Measurements from ENCODE around the gene STAT6. TPM values are rescaled to one million over a fixed set of nuclear protein-coding genes. Genes with fewer than 3 reads are reported as not detected.

Gene STAT6
- total and polyA plus RNA-seq, 11 donors: 31.6 to 87.7 (median 38.4) TPM

DNA sequence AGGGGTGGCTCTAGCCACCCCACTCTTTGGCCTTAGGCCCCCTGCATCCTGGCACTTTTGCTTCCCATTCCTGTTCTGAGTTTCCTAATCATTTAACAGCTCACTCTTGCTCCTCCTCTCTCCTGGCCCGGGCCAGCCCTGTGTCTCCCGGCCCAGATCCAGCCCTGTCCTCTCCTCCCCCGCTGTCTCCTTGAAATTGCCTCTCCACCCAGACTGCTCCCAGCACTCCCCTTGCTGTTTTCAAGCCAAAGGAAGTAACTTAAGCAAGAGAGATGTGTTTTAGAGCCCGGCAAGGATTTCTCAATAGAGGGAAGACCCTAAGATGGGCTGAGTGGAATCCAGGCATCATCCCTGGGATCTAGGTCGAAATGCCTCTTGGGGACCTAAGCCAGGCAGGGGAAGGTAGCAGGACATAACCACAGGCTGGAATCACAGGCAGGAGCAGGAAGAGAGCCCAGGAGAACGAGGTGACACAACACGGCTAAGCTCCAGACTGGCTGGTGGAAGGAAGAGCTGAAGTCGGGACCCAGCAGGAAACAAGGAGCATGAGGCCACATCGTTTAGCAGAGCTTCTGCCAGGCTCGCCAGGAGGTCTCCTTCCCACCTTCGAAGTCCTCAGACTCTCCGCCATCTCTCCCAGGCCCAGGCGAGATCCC lies 38.2 kb upstream of the STAT6 start:
- peak; percentile 79 to 86 (median 85) for ATAC-seq
- intact Hi-C loops (cut with DNase I): loop anchor here in 2 of 10 donors (2.0 kb wide), 1 partner anchor 15 kb away; no protein-coding TSS in a partner anchor
- Histone ChIP-seq H3K4me3 (peak overlapping the region in 2 of 12 donors; percentile 12 to 16), H3K9me3 (no peaks in the 10 kb centered on the region), H3K27ac (peak overlapping the region; percentile 75 to 95 (median 89)), H3K4me1 (peaks cover 14 to 100% (median 79%) of the 10 kb centered on the region in 12 donors), H3K27me3 (no peaks in the 10 kb centered on the region), H3K36me3 (peaks cover 0 to 61% (median 33%) of the 10 kb centered on the region in 9 donors)
- TF ChIP-seq CTCF (IDR thresholded peaks at IDR 0.05): no peak
- TF ChIP-seq POLR2A (IDR thresholded peaks at IDR 0.05): no peak
- 28 to 58% (median 41%) methylated on average over 13 of the region's 13 CpGs for WGBS, 4 donors
- peak; percentile 70 to 85 (median 81) for DNase-seq

DNA sequence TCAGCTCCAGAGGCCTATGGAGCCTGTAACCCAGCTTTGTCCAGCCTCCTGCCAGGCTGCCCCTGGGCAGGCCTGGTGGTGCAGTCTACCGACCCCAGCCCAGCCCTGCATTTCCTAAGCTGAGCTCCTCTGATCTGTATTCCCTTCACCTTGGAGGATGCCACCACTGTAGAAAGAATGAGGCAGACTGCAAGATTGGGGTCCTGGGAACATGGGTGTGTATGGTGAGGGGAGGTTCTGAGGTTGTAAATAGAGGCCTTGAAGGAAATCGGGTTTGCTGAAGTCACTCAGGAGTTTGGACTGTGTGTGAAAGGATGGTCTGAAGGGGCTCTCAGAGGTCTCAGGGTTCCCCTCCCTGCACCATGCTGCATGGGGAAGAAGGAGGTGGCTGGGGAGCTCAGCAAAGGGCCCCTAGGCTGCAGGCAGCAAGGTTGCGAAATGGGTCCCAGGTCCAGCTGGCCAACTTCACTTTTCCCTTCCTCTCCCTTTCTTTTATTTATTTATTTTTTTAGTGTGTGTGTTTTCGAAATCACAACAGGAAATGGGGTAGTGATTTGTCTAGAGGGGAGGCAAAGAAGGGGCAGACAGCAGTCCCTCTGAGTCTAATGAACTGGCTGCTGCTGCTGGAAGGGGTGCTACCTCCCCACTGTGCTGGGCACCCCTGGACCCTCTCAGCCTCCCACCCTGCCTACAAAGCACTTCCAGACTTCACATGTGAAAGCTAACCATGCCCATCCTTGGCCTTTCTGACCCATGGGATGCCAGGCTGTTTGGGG lies 37.5 kb upstream of the STAT6 start:
- Histone ChIP-seq H3K27me3 (no peaks in the 10 kb centered on the region), H3K36me3 (peaks cover 0 to 61% (median 34%) of the 10 kb centered on the region in 9 donors), H3K4me1 (peaks cover 14 to 97% (median 79%) of the 10 kb centered on the region in 12 donors), H3K27ac (peak overlapping the region; percentile 75 to 95 (median 89)), H3K4me3 (peak overlapping the region in 2 of 12 donors; percentile 12 to 16), H3K9me3 (no peaks in the 10 kb centered on the region)
- intact Hi-C loops (cut with DNase I): loop anchor here in 2 of 10 donors (2.0 kb wide), 1 partner anchor 14 kb away; no protein-coding TSS in a partner anchor
- DNase-seq (peak; percentile 57 to 83 (median 75)), ATAC-seq (peak; percentile 33 to 60 (median 48))
- TF ChIP-seq POLR2A (IDR thresholded peaks at IDR 0.05) (no peak), CTCF (IDR thresholded peaks at IDR 0.05) (no peak)
- WGBS, 4 donors: 50 to 62% (median 55%) methylated on average over 4 of the region's 4 CpGs

- ATAC-seq (peak in 2 of 4 donors; percentile 14 to 18), DNase-seq (peak in 1 of 5 donors; percentile 65)
- peaks cover 0 to 71% (median 45%) of the 10 kb centered on the region in 9 donors for H3K36me3 ChIP-seq
Measured at GRCh38 chr12:57146961-57147944, 36.1 kb upstream of the STAT6 start, which contains the start of gene LRP1-AS. Gene LRP1-AS, minus strand, starts transcription at chr12:57147619.

More at GRCh38 chr12:57146961-57147944, 36.1 kb upstream of the STAT6 start, which contains the start of gene LRP1-AS:
- Histone ChIP-seq H3K9me3 (no peaks in the 10 kb centered on the region), H3K4me1 (peaks cover 14 to 97% (median 71%) of the 10 kb centered on the region in 12 donors), H3K27me3 (no peaks in the 10 kb centered on the region), H3K4me3 (no peak within 1 kb of the TSS), H3K27ac (peak within 1 kb of the TSS; percentile 18 to 95 (median 89))
- TF ChIP-seq CTCF (IDR thresholded peaks at IDR 0.05): no peak
- TF ChIP-seq POLR2A (IDR thresholded peaks at IDR 0.05): no peak
- intact Hi-C loops (cut with DNase I): no loop called here
- 56 to 65% (median 61%) methylated on average over 8 of the region's 8 CpGs for WGBS, 4 donors

Measured in heart left ventricle (tissue), 16 donors.